Common myeloid progenitor, CD34-positive (primary cell): ENCODE data around the gene BSCL2.
"Not testable (repeated sequence)": the region's sequence is repeated elsewhere in the genome, so short reads cannot be mapped to it uniquely, and the experiment has no call there.

Source experiments
- CTCF ChIA-PET: fragments of 350-600 bp; sonication (Branson Sonifier 250); formaldehyde crosslinking; loops from one replicate; lab custom pipeline; 2021; ENCODE audit warnings: antibody characterized with exemption; lab: Charles Lee
- POLR2A ChIA-PET: fragments of 350-600 bp; sonication (Branson Sonifier 250); formaldehyde crosslinking; loops from one replicate; lab custom pipeline; 2021; ENCODE audit warnings: antibody characterized with exemption; lab: Charles Lee
- DNase-seq, 3 donors: peaks; one replicate each; pipeline versions ENCODE4 v3.0.0 to v3.0.0-alpha.2; 2013
- H3K27ac ChIP-seq, 2 experiments: 1 replicate in 1 of 2; 2 replicates in 1 of 2; pipeline ENCODE4 v1.7.0; 2013; ENCODE audit warnings: inconsistent platforms in 2 of 2, low read length in 2 of 2, mild to moderate bottlenecking in 2 of 2, low read depth in 1 of 2, moderate library complexity in 1 of 2; ENCODE audit not compliant: severe bottlenecking in 2 of 2, insufficient read depth in 1 of 2, poor library complexity in 1 of 2
- H3K27me3 ChIP-seq, 5 experiments: replicated peaks in 2 of 5; 1 replicate in 3 of 5; 2 replicates in 2 of 5; pipeline versions ENCODE4 v1.6.1 to v1.7.0; 2013; ENCODE audit warnings: low read length in 4 of 5, mild to moderate bottlenecking in 2 of 5, moderate library complexity in 2 of 5, inconsistent platforms in 1 of 5; ENCODE audit not compliant: insufficient read depth in 5 of 5, control insufficient read depth in 4 of 5
- H3K36me3 ChIP-seq, 4 experiments: 1 replicate in 2 of 4; 2 replicates in 2 of 4; pipeline versions ENCODE4 v1.6.1 to v1.7.0; 2013; ENCODE audit warnings: low read length in 3 of 4, control low read depth in 1 of 4, mild to moderate bottlenecking in 1 of 4; ENCODE audit not compliant: control insufficient read depth in 4 of 4, insufficient read depth in 4 of 4
- H3K4me1 ChIP-seq, 4 experiments: 1 replicate in 3 of 4; 2 replicates in 1 of 4; pipeline versions ENCODE4 v1.6.1 to v1.7.1; 2013; ENCODE audit warnings: low read length in 3 of 4, mild to moderate bottlenecking in 3 of 4, control low read depth in 1 of 4, inconsistent platforms in 1 of 4, moderate library complexity in 1 of 4; ENCODE audit not compliant: control insufficient read depth in 4 of 4, insufficient read depth in 4 of 4; ENCODE audit errors: control extremely low read depth in 1 of 4
- H3K4me3 ChIP-seq, 7 experiments: 1 replicate in 4 of 7; 2 replicates in 3 of 7; pipeline versions ENCODE4 v1.5.1 to v1.7.0; 2013; ENCODE audit warnings: mild to moderate bottlenecking in 7 of 7, low read length in 6 of 7, moderate library complexity in 6 of 7, inconsistent platforms in 2 of 7, low read depth in 2 of 7, control low read depth in 1 of 7; ENCODE audit not compliant: insufficient read depth in 4 of 7, control insufficient read depth in 1 of 7; ENCODE audit errors: extremely low read depth in 1 of 7
- H3K9me3 ChIP-seq, 5 experiments: 1 replicate in 4 of 5; 2 replicates in 1 of 5; pipeline versions ENCODE4 v1.6.1 to v1.7.1; 2013; ENCODE audit warnings: low read length in 4 of 5, mild to moderate bottlenecking in 2 of 5, inconsistent platforms in 1 of 5, low read depth in 1 of 5, moderate library complexity in 1 of 5; ENCODE audit not compliant: control insufficient read depth in 4 of 5, insufficient read depth in 2 of 5; ENCODE audit errors: control extremely low read depth in 1 of 5
- WGBS: methylation state at CpG from one replicate; pipeline ENCODE4 v1.1.5; 2013; ENCODE audit not compliant: insufficient coverage; 5-methylcytosine and 5-hydroxymethylcytosine counted together

BSCL2 gene

DNA sequence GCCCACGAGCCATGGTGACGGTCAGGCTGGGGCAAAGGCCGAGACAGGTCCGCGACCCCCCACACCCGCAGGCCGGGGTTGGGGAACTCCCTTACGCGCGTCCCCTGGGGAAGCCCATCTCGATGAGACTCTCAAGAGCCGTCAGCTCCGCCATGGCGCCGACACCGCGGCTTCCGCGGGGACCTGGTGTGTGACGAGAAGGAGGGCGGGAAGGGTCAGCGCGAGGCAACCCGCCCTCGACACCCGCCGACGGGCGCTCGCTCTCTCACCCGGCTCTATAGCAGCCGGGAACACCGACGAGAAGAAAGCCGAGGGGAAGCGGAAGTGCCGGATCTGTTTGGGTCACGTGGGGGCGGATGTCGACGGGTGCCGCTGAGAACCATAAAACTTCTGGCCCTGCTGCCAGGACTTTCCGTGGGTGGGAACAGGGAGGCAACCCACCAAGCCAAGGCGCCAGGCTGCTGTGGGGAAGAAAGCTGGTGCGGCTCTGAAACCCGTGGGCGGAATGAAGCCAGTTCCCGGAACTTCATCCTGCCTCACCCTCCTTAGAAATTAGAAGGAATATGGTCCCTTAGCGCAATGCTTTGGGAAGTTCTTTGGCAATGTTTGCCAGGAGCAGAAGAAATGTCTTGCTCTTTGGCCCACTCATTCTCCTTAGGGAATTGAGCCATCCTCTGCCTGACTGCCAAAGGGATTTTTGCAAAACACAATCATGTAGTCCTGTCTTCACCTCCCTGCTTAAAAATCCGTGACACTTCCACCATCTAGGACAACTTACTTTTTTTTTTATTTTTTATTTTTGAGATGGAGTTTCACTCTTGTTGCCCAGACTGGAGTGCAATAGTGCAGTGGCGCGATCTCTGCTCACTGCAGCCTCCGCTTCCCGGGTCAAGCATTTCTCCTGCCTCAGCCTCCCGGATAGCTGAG, 28.2 kb downstream of the BSCL2 start, which contains the start of gene UBXN1:
UBXN1 (minus strand) TSS at position 304 of the 927 bp plus-strand sequence; CDS start at position 154, 150 bp downstream.
- Histone ChIP-seq H3K4me1 (peaks cover 2 to 26% (median 16%) of the 10 kb centered on the region in 4 experiments), H3K4me3 (peak within 1 kb of the TSS; percentile 71 to 96 (median 90)), H3K36me3 (peaks cover 2 to 25% (median 21%) of the 10 kb centered on the region in 4 experiments), H3K27me3 (no peaks in the 10 kb centered on the region), H3K27ac (peak within 1 kb of the TSS; percentile 93 to 96), H3K9me3 (no peaks in the 10 kb centered on the region)
- POLR2A ChIA-PET: interaction anchor here (0.6 to 1.7 kb wide), 2 partner anchors 21 to 88 kb away, joined by 3 to 6 read pairs; partner anchors contain the start of gene TUT1
- DNase-seq: peak; percentile 90 to 92 (median 90)
- WGBS: 2% methylated on average over 39 of the region's 55 CpGs
- CTCF ChIA-PET: interaction anchor here (1.8 to 3.3 kb wide), 6 partner anchors 11 to 32 kb away, joined by 4 to 98 read pairs (median 16); partner anchors contain the start of genes BSCL2, C11orf98, CSKMT and GNG3

DNA sequence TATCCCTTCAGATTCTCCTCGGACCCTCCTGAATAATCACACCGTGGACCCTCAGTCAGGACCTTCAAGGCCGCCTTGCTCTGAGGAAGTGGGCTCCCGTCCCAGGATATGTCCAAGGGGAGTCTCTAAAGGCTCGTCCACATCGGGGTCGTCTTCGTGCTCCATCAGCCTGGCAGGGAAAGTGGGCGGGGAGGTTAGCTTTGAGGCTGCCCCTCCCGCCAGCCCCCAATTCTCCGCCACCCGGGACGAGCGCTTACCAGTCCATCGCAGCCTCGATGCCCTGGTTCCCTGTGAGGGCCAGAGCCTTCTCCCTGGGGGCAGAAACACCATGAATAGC, 28.8 kb downstream of the BSCL2 start:
- CTCF ChIA-PET: interaction anchor here (2.0 to 3.2 kb wide), 2 partner anchors 13 to 23 kb away, joined by 4 to 14 read pairs; partner anchors contain the start of genes C11orf98 and CSKMT
- POLR2A ChIA-PET: interaction anchor here (0.6 to 1.7 kb wide), 2 partner anchors 21 to 87 kb away, joined by 3 to 6 read pairs; partner anchors contain the start of gene TUT1
- H3K4me1 ChIP-seq: peaks cover 2 to 26% (median 16%) of the 10 kb centered on the region in 4 experiments
- H3K36me3 ChIP-seq: peaks cover 2 to 26% (median 22%) of the 10 kb centered on the region in 4 experiments
- peak overlapping the region; percentile 71 to 96 (median 90) for H3K4me3 ChIP-seq
- 18% methylated on average over 8 of the region's 16 CpGs for WGBS
- no peaks in the 10 kb centered on the region for H3K9me3 ChIP-seq
- DNase-seq: no peak
- no peaks in the 10 kb centered on the region for H3K27me3 ChIP-seq
- peak overlapping the region; percentile 93 to 96 for H3K27ac ChIP-seq

GRCh38 chr11:62677714-62678113, 29.5 kb downstream of the BSCL2 start:
- Histone ChIP-seq H3K27ac (peak overlapping the region; percentile 93 to 96), H3K4me3 (peak overlapping the region in 5 of 7 experiments; percentile 87 to 96 (median 90)), H3K27me3 (no peaks in the 10 kb centered on the region), H3K36me3 (peaks cover 2 to 32% (median 25%) of the 10 kb centered on the region in 4 experiments), H3K4me1 (peaks cover 2 to 32% (median 22%) of the 10 kb centered on the region in 4 experiments), H3K9me3 (no peaks in the 10 kb centered on the region)
- POLR2A ChIA-PET: interaction anchor here (1.1 kb wide), 1 partner anchor 50 kb away, joined by 3 read pairs; the partner anchor contains the start of genes HNRNPUL2 and TTC9C
- no peak for DNase-seq
- 95% methylated on average over 13 of the region's 15 CpGs for WGBS
- CTCF ChIA-PET: interaction anchor here (1.5 to 5.0 kb wide), 3 partner anchors 11 to 179 kb away, joined by 3 to 29 read pairs (median 8); partner anchors contain the start of genes C11orf98 and CSKMT

GRCh38 chr11:62677156-62677555, 30.1 kb downstream of the BSCL2 start:
- Histone ChIP-seq H3K4me1 (peaks cover 2 to 38% (median 28%) of the 10 kb centered on the region in 4 experiments), H3K4me3 (no peak overlapping the region), H3K9me3 (no peaks in the 10 kb centered on the region), H3K36me3 (peaks cover 2 to 32% (median 25%) of the 10 kb centered on the region in 4 experiments), H3K27me3 (no peaks in the 10 kb centered on the region), H3K27ac (peak overlapping the region in 1 of 2 experiments; percentile 96)
- no peak for DNase-seq
- WGBS: 100% methylated on average over 2 of the region's 6 CpGs
- CTCF ChIA-PET: interaction anchor here (0.6 to 5.0 kb wide), 8 partner anchors 10 to 179 kb away, joined by 3 to 29 read pairs (median 3); partner anchors contain the start of genes C11orf98, CSKMT, HNRNPUL2 and LRRN4CL
- POLR2A ChIA-PET: interaction anchor here (1.1 kb wide), 1 partner anchor 51 kb away, joined by 3 read pairs; the partner anchor contains the start of genes HNRNPUL2 and TTC9C

DNA sequence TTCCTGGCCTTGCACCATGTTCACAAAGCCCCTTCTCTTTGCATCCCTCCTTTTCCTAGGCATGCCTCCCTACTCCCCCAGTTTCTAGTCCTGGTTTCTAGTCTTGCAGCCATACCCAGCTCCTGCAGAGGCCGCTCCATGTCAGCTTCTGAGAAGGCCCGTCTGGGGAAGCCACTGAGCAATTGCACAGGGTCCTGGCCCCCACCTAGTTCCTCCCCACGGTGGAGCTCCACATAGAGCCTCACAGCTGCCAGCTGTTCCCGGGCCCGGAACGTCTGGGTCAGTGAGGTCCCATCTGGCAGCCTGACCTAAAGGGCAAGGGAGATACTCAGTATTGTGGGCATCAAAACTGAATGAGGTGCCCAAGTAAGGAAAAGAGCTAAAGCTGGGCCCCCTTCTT, 30.5 kb downstream of the BSCL2 start:
- POLR2A ChIA-PET: interaction anchor here (1.1 kb wide), 1 partner anchor 51 kb away, joined by 3 read pairs; the partner anchor contains the start of genes HNRNPUL2 and TTC9C
- Histone ChIP-seq H3K36me3 (peaks cover 2 to 32% (median 25%) of the 10 kb centered on the region in 4 experiments), H3K4me1 (peaks cover 2 to 41% (median 30%) of the 10 kb centered on the region in 4 experiments), H3K27ac (peak overlapping the region in 1 of 2 experiments; percentile 96), H3K9me3 (no peaks in the 10 kb centered on the region), H3K4me3 (no peak overlapping the region), H3K27me3 (no peaks in the 10 kb centered on the region)
- WGBS: 82% methylated on average over 5 of the region's 6 CpGs
- no peak for DNase-seq
- CTCF ChIA-PET: interaction anchor here (0.6 to 5.0 kb wide), 10 partner anchors 10 to 180 kb away, joined by 3 to 29 read pairs (median 3); partner anchors contain the start of genes C11orf98, CSKMT, HNRNPUL2 and LRRN4CL

- H3K4me3 ChIP-seq, H3K27me3 ChIP-seq, H3K27ac ChIP-seq, POLR2A ChIA-PET, DNase-seq, H3K9me3 ChIP-seq: not testable (repeated sequence)
- H3K36me3 ChIP-seq: peaks cover 2 to 32% (median 25%) of the 10 kb centered on the region in 4 experiments
- CTCF ChIA-PET: interaction anchor here (0.8 to 5.0 kb wide), 2 partner anchors 9 to 62 kb away, joined by 3 to 29 read pairs; partner anchors contain the start of genes C11orf98 and CSKMT
- 98% methylated on average over 9 of the region's 10 CpGs for WGBS
- peaks cover 2 to 42% (median 36%) of the 10 kb centered on the region in 4 experiments for H3K4me1 ChIP-seq
Observed at GRCh38 chr11:62675415-62675814, 31.8 kb downstream of the BSCL2 start.
